CD8-positive, alpha-beta memory T cell (primary cell): Measurements from ENCODE around the gene NTN4. TPM values are rescaled to one million over a fixed set of nuclear protein-coding genes. Genes with fewer than 3 reads are reported as not detected.
"Not testable (repeated sequence)": the region's sequence is repeated elsewhere in the genome, so short reads cannot be mapped to it uniquely, and the experiment has no call there.

ENCODE experiments used
- CTCF ChIA-PET: fragments of 350-600 bp; sonication (Branson Sonifier 250); formaldehyde crosslinking; loops from one replicate; lab custom pipeline; 2021; ENCODE audit warnings: antibody characterized with exemption; lab: Charles Lee
- POLR2A ChIA-PET: fragments of 350-600 bp; sonication (Branson Sonifier 250); formaldehyde crosslinking; loops from one replicate; lab custom pipeline; 2021; ENCODE audit warnings: antibody characterized with exemption; lab: Charles Lee
- DNase-seq, 5 donors: peaks; one replicate each; pipeline versions ENCODE4 v3.0.0 to v3.0.0-alpha.2; 2020 to 2022; ENCODE audit warnings: mixed read lengths in 1 of 5
- H3K27ac ChIP-seq: one replicate; pipeline ENCODE4 v1.7.0; 2013; ENCODE audit warnings: low read depth, mild to moderate bottlenecking, low read length, moderate library complexity
- H3K27me3 ChIP-seq: 2 replicates; pipeline ENCODE4 v1.7.0; 2013; ENCODE audit warnings: low read length, mild to moderate bottlenecking; ENCODE audit not compliant: insufficient read depth, poor library complexity, severe bottlenecking
- H3K36me3 ChIP-seq: 2 replicates; pipeline ENCODE4 v1.7.0; 2013; ENCODE audit warnings: mild to moderate bottlenecking, low read length, moderate library complexity; ENCODE audit not compliant: insufficient read depth
- H3K4me1 ChIP-seq: 2 replicates; pipeline ENCODE4 v1.7.0; 2013; ENCODE audit warnings: mild to moderate bottlenecking, low read length, moderate library complexity; ENCODE audit not compliant: insufficient read depth
- H3K4me3 ChIP-seq: 2 replicates; pipeline ENCODE4 v1.7.0; 2013; ENCODE audit warnings: mild to moderate bottlenecking, low read length
- H3K9me3 ChIP-seq: 2 replicates; pipeline ENCODE4 v1.7.0; 2013; ENCODE audit warnings: mild to moderate bottlenecking, low read length
- H3K27ac Mint-ChIP-seq, 8 donors: one replicate each; pipeline ENCODE4 v1.8.0; 2020 to 2021; ENCODE audit warnings: mixed read lengths in 8 of 8, mild to moderate bottlenecking in 6 of 8, inconsistent platforms in 3 of 8, moderate library complexity in 3 of 8
- H3K27me3 Mint-ChIP-seq, 2 donors: one replicate each; pipeline ENCODE4 v1.8.0; 2020 to 2021; ENCODE audit warnings: mixed read lengths in 2 of 2, mild to moderate bottlenecking in 1 of 2, moderate library complexity in 1 of 2
- H3K36me3 Mint-ChIP-seq, 3 donors: one replicate each; pipeline ENCODE4 v1.8.0; 2020 to 2021; ENCODE audit warnings: mixed read lengths in 3 of 3, inconsistent platforms in 1 of 3, mild to moderate bottlenecking in 1 of 3
- H3K4me1 Mint-ChIP-seq, 3 donors: one replicate each; pipeline ENCODE4 v1.8.0; 2020 to 2021; ENCODE audit warnings: mixed read lengths in 3 of 3, inconsistent platforms in 1 of 3, mild to moderate bottlenecking in 1 of 3
- H3K4me3 Mint-ChIP-seq, 7 donors: one replicate each; pipeline ENCODE4 v1.8.0; 2020 to 2021; ENCODE audit warnings: mixed read lengths in 7 of 7, mild to moderate bottlenecking in 6 of 7, moderate library complexity in 4 of 7, inconsistent platforms in 2 of 7
- H3K9me3 Mint-ChIP-seq, 5 donors: one replicate each; pipeline ENCODE4 v1.8.0; 2020 to 2022; ENCODE audit warnings: mixed read lengths in 5 of 5, mild to moderate bottlenecking in 3 of 5, moderate library complexity in 2 of 5, inconsistent platforms in 1 of 5
- polyA plus RNA-seq: library from polyadenylated mRNA; unstranded; fragments of 300-500 nt; fragmentation: Illumina TruSeq; gene quantifications from one replicate; pipeline ENCODE4 v1.2.3, GENCODE V29; 2021
- total RNA-seq, 2 experiments: library from RNA; stranded (reverse); gene quantifications; one replicate each; pipeline ENCODE4 v1.2.3, GENCODE V29; 2021

NTN4 gene
- total and polyA plus RNA-seq, 3 experiments from 2014 or later, result 4.2 TPM; not detected in 2

GRCh38 chr12:95674631-95675030 is 115.9 kb downstream of the NTN4 start:
- no peak for DNase-seq
- Mint-ChIP-seq H3K9me3 (peaks cover 0 to 4% (median 2%) of the 10 kb centered on the region in 5 donors), H3K4me3 (no peak overlapping the region), H3K36me3 (peaks cover 0 to 8% (median 0%) of the 10 kb centered on the region in 3 donors), H3K4me1 (no peaks in the 10 kb centered on the region), H3K27ac (no peak overlapping the region), H3K27me3 (peaks cover 4 to 11% of the 10 kb centered on the region in 2 donors)
- no peaks in the 10 kb centered on the region for H3K9me3 ChIP-seq
- no peak overlapping the region for H3K4me3 ChIP-seq
- H3K27ac ChIP-seq, result no peak overlapping the region
- no peaks in the 10 kb centered on the region for H3K36me3 ChIP-seq
- no peaks in the 10 kb centered on the region for H3K27me3 ChIP-seq
- ChIA-PET CTCF (no interaction called here), POLR2A (no interaction called here)
- no peaks in the 10 kb centered on the region for H3K4me1 ChIP-seq

- Histone ChIP-seq H3K36me3 (no peaks in the 10 kb centered on the region), H3K27ac (no peak overlapping the region), H3K9me3 (no peaks in the 10 kb centered on the region), H3K27me3 (no peaks in the 10 kb centered on the region), H3K4me3 (no peak overlapping the region), H3K4me1 (no peaks in the 10 kb centered on the region)
- no peak for DNase-seq
- Mint-ChIP-seq H3K4me1 (no peaks in the 10 kb centered on the region), H3K4me3 (no peak overlapping the region), H3K36me3 (peaks cover 0 to 8% (median 0%) of the 10 kb centered on the region in 3 donors), H3K9me3 (peaks cover 0 to 3% (median 0%) of the 10 kb centered on the region in 5 donors), H3K27ac (no peak overlapping the region), H3K27me3 (peaks cover 4 to 11% of the 10 kb centered on the region in 2 donors)
- POLR2A ChIA-PET, result no interaction called here
- CTCF ChIA-PET, result no interaction called here
Observed at GRCh38 chr12:95674163-95674562, 116.4 kb downstream of the NTN4 start.

GRCh38 chr12:95673576-95673975 is 117.0 kb downstream of the NTN4 start:
- Histone ChIP-seq H3K27ac (no peak overlapping the region), H3K9me3 (no peaks in the 10 kb centered on the region), H3K27me3 (no peaks in the 10 kb centered on the region), H3K4me1 (no peaks in the 10 kb centered on the region), H3K4me3 (no peak overlapping the region), H3K36me3 (no peaks in the 10 kb centered on the region)
- Mint-ChIP-seq H3K4me1 (no peaks in the 10 kb centered on the region), H3K27me3 (peaks cover 4 to 11% of the 10 kb centered on the region in 2 donors), H3K27ac (no peak overlapping the region), H3K36me3 (peaks cover 0 to 8% (median 0%) of the 10 kb centered on the region in 3 donors), H3K4me3 (no peak overlapping the region), H3K9me3 (peaks cover 0 to 3% (median 0%) of the 10 kb centered on the region in 5 donors)
- ChIA-PET POLR2A (no interaction called here), CTCF (no interaction called here)
- no peak for DNase-seq

- Histone ChIP-seq H3K4me3 (no peak overlapping the region), H3K4me1 (no peaks in the 10 kb centered on the region), H3K9me3 (no peaks in the 10 kb centered on the region), H3K36me3 (no peaks in the 10 kb centered on the region), H3K27me3 (no peaks in the 10 kb centered on the region), H3K27ac (no peak overlapping the region)
- no peaks in the 10 kb centered on the region for H3K4me1 Mint-ChIP-seq
- ChIA-PET CTCF (no interaction called here), POLR2A (no interaction called here)
- no peak for DNase-seq
- peaks cover 4 to 11% of the 10 kb centered on the region in 2 donors for H3K27me3 Mint-ChIP-seq
- no peaks in the 10 kb centered on the region for H3K36me3 Mint-ChIP-seq
- no peak overlapping the region for H3K27ac Mint-ChIP-seq
- H3K4me3 Mint-ChIP-seq, result no peak overlapping the region
- no peaks in the 10 kb centered on the region for H3K9me3 Mint-ChIP-seq
Observed at GRCh38 chr12:95672166-95672565, 118.4 kb downstream of the NTN4 start.

DNA sequence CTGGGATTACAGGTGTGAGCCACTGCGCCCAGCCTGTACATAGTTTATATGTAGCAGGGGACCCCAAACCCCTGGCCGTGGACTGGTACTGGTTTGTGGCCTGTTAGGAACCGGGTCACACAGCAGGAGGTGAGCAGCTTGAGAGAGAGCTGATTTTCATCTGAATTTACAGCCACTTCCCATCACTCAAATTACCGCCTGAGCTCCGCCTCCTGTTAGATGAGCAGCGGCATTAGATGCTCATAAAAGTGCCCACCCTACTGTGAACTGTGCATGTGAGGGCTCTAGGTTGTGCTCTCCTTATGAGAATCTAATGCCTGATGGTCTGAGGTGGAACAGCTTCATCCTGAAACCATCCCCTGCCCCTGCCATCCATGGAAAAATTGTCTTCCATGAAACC is 119.3 kb downstream of the NTN4 start:
- ChIA-PET CTCF (no interaction called here), POLR2A (no interaction called here)
- Mint-ChIP-seq H3K9me3 (no peaks in the 10 kb centered on the region), H3K4me1 (no peaks in the 10 kb centered on the region), H3K27me3 (peaks cover 6 to 16% of the 10 kb centered on the region in 2 donors), H3K27ac (no peak overlapping the region), H3K36me3 (no peaks in the 10 kb centered on the region), H3K4me3 (no peak overlapping the region)
- no peak for DNase-seq
- no peaks in the 10 kb centered on the region for H3K9me3 ChIP-seq
- no peaks in the 10 kb centered on the region for H3K36me3 ChIP-seq
- H3K4me3 ChIP-seq, result no peak overlapping the region
- no peaks in the 10 kb centered on the region for H3K27me3 ChIP-seq
- H3K4me1 ChIP-seq, result no peaks in the 10 kb centered on the region
- no peak overlapping the region for H3K27ac ChIP-seq

DNA sequence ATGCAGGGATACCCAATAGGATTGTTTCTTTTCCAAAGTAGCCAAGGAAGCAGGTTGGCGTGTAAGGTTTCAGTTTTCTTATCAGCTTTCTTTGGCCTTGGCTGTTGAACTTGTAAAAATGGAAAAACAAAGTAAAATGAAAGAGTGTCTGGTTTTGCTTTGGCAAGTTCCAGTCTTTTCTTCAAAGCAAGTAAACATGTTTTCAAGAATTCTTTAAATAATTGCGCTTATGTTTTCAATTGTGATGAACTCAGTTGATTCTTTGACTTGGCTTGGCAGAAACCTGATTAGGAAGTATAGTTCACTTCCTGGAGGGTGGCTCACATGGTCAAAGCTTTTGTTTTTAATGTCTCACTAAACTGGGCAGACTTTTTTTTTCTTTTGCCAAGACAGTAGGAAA is 127.0 kb downstream of the NTN4 start:
- ChIA-PET POLR2A (no interaction called here), CTCF (no interaction called here)
- Mint-ChIP-seq H3K9me3 (no peaks in the 10 kb centered on the region), H3K27ac (no peak overlapping the region), H3K27me3 (peaks cover 5 to 18% of the 10 kb centered on the region in 2 donors), H3K4me1 (no peaks in the 10 kb centered on the region), H3K4me3 (no peak overlapping the region), H3K36me3 (no peaks in the 10 kb centered on the region)
- H3K4me1 ChIP-seq, result no peaks in the 10 kb centered on the region
- H3K27ac ChIP-seq, result no peak overlapping the region
- DNase-seq, result no peak
- no peaks in the 10 kb centered on the region for H3K27me3 ChIP-seq
- H3K36me3 ChIP-seq, result no peaks in the 10 kb centered on the region
- H3K4me3 ChIP-seq, result no peak overlapping the region
- H3K9me3 ChIP-seq, result no peaks in the 10 kb centered on the region

- peaks cover 3 to 16% of the 10 kb centered on the region in 2 donors for H3K27me3 Mint-ChIP-seq
- no peak for DNase-seq
- Histone ChIP-seq H3K36me3 (no peaks in the 10 kb centered on the region), H3K4me1 (no peaks in the 10 kb centered on the region), H3K9me3 (no peaks in the 10 kb centered on the region), H3K27ac (no peak overlapping the region), H3K4me3 (no peak overlapping the region), H3K27me3 (no peaks in the 10 kb centered on the region)
- no peaks in the 10 kb centered on the region for H3K36me3 Mint-ChIP-seq
- H3K9me3 Mint-ChIP-seq, result no peaks in the 10 kb centered on the region
- CTCF ChIA-PET, result no interaction called here
- no peak overlapping the region for H3K4me3 Mint-ChIP-seq
- no peak overlapping the region for H3K27ac Mint-ChIP-seq
- POLR2A ChIA-PET, result no interaction called here
- no peaks in the 10 kb centered on the region for H3K4me1 Mint-ChIP-seq
Observed at GRCh38 chr12:95661360-95661759, 129.2 kb downstream of the NTN4 start.

DNA sequence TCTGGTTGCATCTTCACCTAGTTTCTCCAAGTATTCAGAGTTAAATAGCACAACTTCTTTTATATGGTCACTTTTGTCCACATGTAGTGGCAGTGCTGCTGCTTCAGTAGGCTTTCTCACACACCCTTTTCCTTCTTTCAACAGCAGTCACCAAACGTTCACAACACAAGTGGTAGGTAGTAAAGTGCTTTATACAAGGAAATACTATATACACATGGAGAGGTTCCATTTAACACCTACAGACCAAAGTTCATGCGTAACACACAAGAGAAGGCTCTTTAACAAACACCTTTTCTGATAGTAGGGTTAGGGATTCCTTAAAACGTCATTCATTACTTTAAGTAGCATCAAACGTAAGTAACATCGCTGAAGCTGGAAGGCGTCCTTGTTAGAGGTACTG is 132.2 kb downstream of the NTN4 start:
- CTCF ChIA-PET, result no interaction called here

GRCh38 chr12:95654665-95655064 is 135.9 kb downstream of the NTN4 start:
- H3K27me3 ChIP-seq, H3K4me3 Mint-ChIP-seq, DNase-seq, H3K36me3 ChIP-seq, CTCF ChIA-PET, POLR2A ChIA-PET, H3K4me1 Mint-ChIP-seq, H3K36me3 Mint-ChIP-seq, H3K4me3 ChIP-seq, H3K9me3 ChIP-seq, H3K4me1 ChIP-seq, H3K9me3 Mint-ChIP-seq, H3K27ac ChIP-seq: not testable (repeated sequence)
- peaks cover 0 to 16% of the 10 kb centered on the region in 2 donors for H3K27me3 Mint-ChIP-seq
- H3K27ac Mint-ChIP-seq, result peak overlapping the region in 1 of 8 donors; percentile 5

More for the DNA sequence above, 132.2 kb downstream of the NTN4 start:
- Mint-ChIP-seq H3K4me1 (peaks cover 0 to 3% (median 0%) of the 10 kb centered on the region in 3 donors), H3K4me3 (no peak overlapping the region), H3K27me3 (peaks cover 3 to 16% of the 10 kb centered on the region in 2 donors), H3K9me3 (peaks cover 0 to 3% (median 0%) of the 10 kb centered on the region in 5 donors), H3K36me3 (no peaks in the 10 kb centered on the region), H3K27ac (no peak overlapping the region)
- DNase-seq, result no peak
- no peaks in the 10 kb centered on the region for H3K4me1 ChIP-seq
- no peak overlapping the region for H3K27ac ChIP-seq
- POLR2A ChIA-PET, result no interaction called here
- no peaks in the 10 kb centered on the region for H3K9me3 ChIP-seq
- H3K36me3 ChIP-seq, result no peaks in the 10 kb centered on the region
- H3K4me3 ChIP-seq, result no peak overlapping the region
- H3K27me3 ChIP-seq, result no peaks in the 10 kb centered on the region
